Smooth muscle cell (in vitro differentiated cells): Measurements from ENCODE around the gene NMUR1. TPM values are rescaled to one million over a fixed set of nuclear protein-coding genes. Genes with fewer than 3 reads are reported as not detected.

Source experiments
- DNase-seq: peaks from one replicate; lab custom pipeline; 2025; ENCODE audit not compliant: unreplicated experiment; lab: John Stamatoyannopoulos, UW
- H2AFZ ChIP-seq: fragments of 200-600 bp; sonication (generic); 2 replicates; pipeline ENCODE4 v1.6.0; 2016; ENCODE audit warnings: antibody characterized with exemption, low read depth, mild to moderate bottlenecking
- H3F3A ChIP-seq: fragments of 200-600 bp; sonication (generic); 2 replicates; pipeline ENCODE4 v1.6.0; 2017; ENCODE audit warnings: antibody characterized with exemption, low read depth
- H3K27ac ChIP-seq: fragments of 200-600 bp; sonication (generic); 2 replicates; pipeline ENCODE4 v1.5.1; 2016; ENCODE audit warnings: low read depth, mild to moderate bottlenecking
- H3K27me3 ChIP-seq: fragments of 200-600 bp; sonication (generic); 2 replicates; pipeline ENCODE4 v1.6.1; 2016; ENCODE audit warnings: low read depth, mild to moderate bottlenecking
- H3K36me3 ChIP-seq: fragments of 200-600 bp; sonication (generic); 2 replicates; pipeline ENCODE4 v1.5.1; 2016; ENCODE audit warnings: low read depth
- H3K4me1 ChIP-seq: fragments of 200-600 bp; sonication (generic); 2 replicates; pipeline ENCODE4 v1.5.1; 2016; ENCODE audit warnings: low read depth
- H3K4me2 ChIP-seq: fragments of 200-600 bp; sonication (generic); 2 replicates; pipeline ENCODE4 v1.6.0; 2016; ENCODE audit warnings: mild to moderate bottlenecking
- H3K4me3 ChIP-seq: fragments of 200-600 bp; sonication (generic); 2 replicates; pipeline ENCODE4 v1.5.1; 2016; ENCODE audit warnings: mild to moderate bottlenecking
- H3K79me2 ChIP-seq: fragments of 200-600 bp; sonication (generic); 2 replicates; pipeline ENCODE4 v1.6.0; 2016; ENCODE audit warnings: low read depth, mild to moderate bottlenecking
- H3K9ac ChIP-seq: fragments of 200-600 bp; sonication (generic); 2 replicates; pipeline ENCODE4 v1.6.0; 2016; ENCODE audit warnings: low read depth
- H3K9me3 ChIP-seq: fragments of 200-600 bp; sonication (generic); replicated peaks from 2 replicates; pipeline ENCODE4 v1.5.1; 2016; ENCODE audit warnings: low read depth
- H4K20me1 ChIP-seq: fragments of 200-600 bp; sonication (generic); 2 replicates; pipeline ENCODE4 v1.6.0; 2016; ENCODE audit warnings: low read depth
- CTCF ChIP-seq: fragments of 200-600 bp; sonication (generic); IDR thresholded peaks from 2 replicates; pipeline ENCODE4 v1.5.1; 2017; ENCODE audit warnings: borderline replicate concordance, mild to moderate bottlenecking, antibody characterized with exemption; ENCODE audit not compliant: insufficient read depth, poor library complexity, severe bottlenecking
- WGBS: methylation state at CpG from one replicate; pipeline ENCODE4 v1.1.7; 2016; ENCODE audit warnings: low lambda C conversion rate; 5-methylcytosine and 5-hydroxymethylcytosine counted together
- polyA plus RNA-seq: library from polyadenylated mRNA; unstranded; fragments of >200 nt; fragmentation: Nextera tagmentation; extraction: Ambion mirVana; gene quantifications from 2 replicates; pipeline ENCODE4 v1.2.1, GENCODE V29; 2016
- total RNA-seq: library from RNA; depleted of rRNA; stranded (reverse); fragments of >200 nt; gene quantifications from 2 replicates; pipeline ENCODE4 v1.2.3, GENCODE V29; 2014

The NMUR1 gene
- total and polyA plus RNA-seq, 2 experiments from 2014 or later, result not detected

- no peak for DNase-seq
- WGBS, result 85% methylated on average over 7 of the region's 7 CpGs
- H3K4me1 ChIP-seq, result peaks cover 5% of the 10 kb centered on the region
- H3K9ac ChIP-seq, result no peak overlapping the region
- TF ChIP-seq CTCF, result no peak
- no peaks in the 10 kb centered on the region for H4K20me1 ChIP-seq
- no peaks in the 10 kb centered on the region for H3K36me3 ChIP-seq
- no peak overlapping the region for H3K4me2 ChIP-seq
- no peaks in the 10 kb centered on the region for H3K79me2 ChIP-seq
- no peaks in the 10 kb centered on the region for H3F3A ChIP-seq
- no peak overlapping the region for H2AFZ ChIP-seq
- H3K27me3 ChIP-seq, result peaks cover 17% of the 10 kb centered on the region
- no peak overlapping the region for H3K4me3 ChIP-seq
- no peak overlapping the region for H3K27ac ChIP-seq
- no peaks in the 10 kb centered on the region for H3K9me3 ChIP-seq
Measured at GRCh38 chr2:231533777-231534125, 3.5 kb upstream of the NMUR1 start.

GRCh38 chr2:231533086-231533776 lies 3.0 kb upstream of the NMUR1 start:
- Histone ChIP-seq H3K9ac (no peak overlapping the region), H3F3A (no peaks in the 10 kb centered on the region), H3K4me2 (no peak overlapping the region), H3K27ac (no peak overlapping the region), H3K4me3 (no peak overlapping the region), H3K36me3 (no peaks in the 10 kb centered on the region), H3K27me3 (peaks cover 17% of the 10 kb centered on the region), H4K20me1 (no peaks in the 10 kb centered on the region), H3K4me1 (peaks cover 5% of the 10 kb centered on the region), H2AFZ (no peak overlapping the region), H3K79me2 (no peaks in the 10 kb centered on the region), H3K9me3 (no peaks in the 10 kb centered on the region)
- TF ChIP-seq CTCF, result no peak
- no peak for DNase-seq
- 55% methylated on average over 8 of the region's 8 CpGs for WGBS

GRCh38 chr2:231532756-231533035 lies 2.5 kb upstream of the NMUR1 start:
- Histone ChIP-seq H3K36me3 (no peaks in the 10 kb centered on the region), H2AFZ (no peak overlapping the region), H3K4me2 (no peak overlapping the region), H3K27ac (no peak overlapping the region), H3K9ac (no peak overlapping the region), H3K4me3 (no peak overlapping the region), H3K79me2 (no peaks in the 10 kb centered on the region), H4K20me1 (no peaks in the 10 kb centered on the region), H3F3A (no peaks in the 10 kb centered on the region), H3K9me3 (no peaks in the 10 kb centered on the region), H3K27me3 (peaks cover 17% of the 10 kb centered on the region), H3K4me1 (peaks cover 5% of the 10 kb centered on the region)
- TF ChIP-seq CTCF, result no peak
- no peak for DNase-seq
- 98% methylated on average over 4 of the region's 4 CpGs for WGBS
